PC-3 (cell line): ENCODE data around the gene RXYLT1.

Experiments used
- EZH2 ChIP-seq: fragments of 300-600 bp; sonication (generic); IDR thresholded peaks from one replicate; pipeline ENCODE4 v1.6.1; 2017; ENCODE audit warnings: antibody characterized with exemption, mild to moderate bottlenecking, low read length; ENCODE audit not compliant: unreplicated experiment
- EZH2phosphoT487 ChIP-seq: fragments of 300-600 bp; sonication (generic); IDR thresholded peaks from 2 replicates; pipeline ENCODE4 v1.6.1; 2018; ENCODE audit warnings: mild to moderate bottlenecking, antibody characterized with exemption, low read length, borderline replicate concordance
- TF ChIP-seq, protein P1 (sequence below): fragments of 300-600 bp; sonication (generic); conservative IDR thresholded peaks from 2 replicates; pipeline ENCODE4 v1.5.1; 2017; ENCODE audit warnings: antibody characterized with exemption, low read depth, mild to moderate bottlenecking, low read length

DNA sequence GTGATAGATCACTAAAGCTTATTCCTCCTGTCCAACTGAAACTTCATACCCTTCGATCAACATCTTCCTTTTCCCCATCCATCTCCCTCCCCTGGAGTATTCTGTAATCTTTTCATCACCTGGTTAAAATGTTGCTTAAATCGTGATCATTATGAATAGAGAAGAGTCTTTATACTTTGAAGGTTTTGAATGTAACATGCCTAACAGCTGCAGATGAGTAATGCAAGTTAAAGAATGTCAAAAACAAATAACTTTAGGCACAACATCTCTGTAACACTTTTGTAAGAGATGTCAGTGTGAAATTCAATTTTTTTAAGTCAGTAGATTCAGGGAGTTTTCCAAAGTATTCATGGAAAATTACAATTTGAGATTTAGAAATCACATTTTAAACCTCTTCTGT lies 25.0 kb downstream of the RXYLT1 start:
- TF ChIP-seq, protein P1, sequence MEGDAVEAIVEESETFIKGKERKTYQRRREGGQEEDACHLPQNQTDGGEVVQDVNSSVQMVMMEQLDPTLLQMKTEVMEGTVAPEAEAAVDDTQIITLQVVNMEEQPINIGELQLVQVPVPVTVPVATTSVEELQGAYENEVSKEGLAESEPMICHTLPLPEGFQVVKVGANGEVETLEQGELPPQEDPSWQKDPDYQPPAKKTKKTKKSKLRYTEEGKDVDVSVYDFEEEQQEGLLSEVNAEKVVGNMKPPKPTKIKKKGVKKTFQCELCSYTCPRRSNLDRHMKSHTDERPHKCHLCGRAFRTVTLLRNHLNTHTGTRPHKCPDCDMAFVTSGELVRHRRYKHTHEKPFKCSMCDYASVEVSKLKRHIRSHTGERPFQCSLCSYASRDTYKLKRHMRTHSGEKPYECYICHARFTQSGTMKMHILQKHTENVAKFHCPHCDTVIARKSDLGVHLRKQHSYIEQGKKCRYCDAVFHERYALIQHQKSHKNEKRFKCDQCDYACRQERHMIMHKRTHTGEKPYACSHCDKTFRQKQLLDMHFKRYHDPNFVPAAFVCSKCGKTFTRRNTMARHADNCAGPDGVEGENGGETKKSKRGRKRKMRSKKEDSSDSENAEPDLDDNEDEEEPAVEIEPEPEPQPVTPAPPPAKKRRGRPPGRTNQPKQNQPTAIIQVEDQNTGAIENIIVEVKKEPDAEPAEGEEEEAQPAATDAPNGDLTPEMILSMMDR = no peak
- TF ChIP-seq EZH2 = no peak
- TF ChIP-seq EZH2phosphoT487 = no peak
